HUDEP-2 (cell line): ENCODE data around the gene PDXDC1.
"Not testable (repeated sequence)": the region's sequence is repeated elsewhere in the genome, so short reads cannot be mapped to it uniquely, and the experiment has no call there.

Experiments used
- DNase-seq, 76 experiments: peaks; one replicate each; lab custom pipeline; 2025; ENCODE audit not compliant: unreplicated experiment in 76 of 76; lab: John Stamatoyannopoulos, UW

Gene PDXDC1

GRCh38 chr16:15008647-15009046 is 33.8 kb downstream of the PDXDC1 start:
- not testable (repeated sequence) for DNase-seq

GRCh38 chr16:15012941-15013340 is 38.1 kb downstream of the PDXDC1 start:
- DNase-seq: not testable (repeated sequence)

- DNase-seq: not testable (repeated sequence)
These were observed 40.8 kb downstream of the PDXDC1 start for GRCh38 chr16:15015671-15016070.

- not testable (repeated sequence) for DNase-seq
These were observed 41.5 kb downstream of the PDXDC1 start for GRCh38 chr16:15016354-15016753.

GRCh38 chr16:15016951-15017580 is 42.2 kb downstream of the PDXDC1 start:
- DNase-seq: peak in 14 of 76 experiments; percentile 9 to 59 (median 26)

GRCh38 chr16:15021429-15021828 is 46.6 kb downstream of the PDXDC1 start:
- DNase-seq: not testable (repeated sequence)

- DNase-seq: peak in 51 of 76 experiments; percentile 7 to 74 (median 34)
These were observed 47.4 kb downstream of the PDXDC1 start for GRCh38 chr16:15022194-15022593.

- DNase-seq: not testable (repeated sequence)
These were observed 48.7 kb downstream of the PDXDC1 start for GRCh38 chr16:15023381-15024077.

GRCh38 chr16:15024858-15025199 is 50.0 kb downstream of the PDXDC1 start:
- DNase-seq: not testable (repeated sequence)

- not testable (repeated sequence) for DNase-seq
These were observed 50.6 kb downstream of the PDXDC1 start for GRCh38 chr16:15025234-15025951.

- not testable (repeated sequence) for DNase-seq
These were observed 52.2 kb downstream of the PDXDC1 start for GRCh38 chr16:15027051-15027450.

- not testable (repeated sequence) for DNase-seq
These were observed 52.9 kb downstream of the PDXDC1 start for GRCh38 chr16:15027503-15028344.

GRCh38 chr16:15028345-15028715 is 53.5 kb downstream of the PDXDC1 start:
- not testable (repeated sequence) for DNase-seq

GRCh38 chr16:15028801-15029698 is 54.2 kb downstream of the PDXDC1 start:
- DNase-seq: peak in 16 of 76 experiments; percentile 5 to 26 (median 10)

GRCh38 chr16:15029749-15030148 is 54.9 kb downstream of the PDXDC1 start:
- not testable (repeated sequence) for DNase-seq

GRCh38 chr16:15031179-15031578 is 56.4 kb downstream of the PDXDC1 start:
- DNase-seq: no peak

- no peak for DNase-seq
These were observed 56.8 kb downstream of the PDXDC1 start for GRCh38 chr16:15031586-15031985.

- peak in 7 of 76 experiments; percentile 6 to 31 (median 13) for DNase-seq
These were observed 57.9 kb downstream of the PDXDC1 start for GRCh38 chr16:15032547-15033308.

GRCh38 chr16:15033309-15033707 is 58.5 kb downstream of the PDXDC1 start:
- DNase-seq: peak in 2 of 76 experiments; percentile 3 to 5
